ENCODE results near the gene EEF1G.
A peak's percentile ranks its signal among the peaks of the same experiment; 100 is the strongest.
"Not testable (repeated sequence)": the region's sequence is repeated elsewhere in the genome, so short reads cannot be mapped to it uniquely, and the experiment has no call there.

Gene EEF1G

GRCh38 chr11:62588966-62589637 lies 15.4 kb upstream of the EEF1G start:
- H3K36me3 ChIP-seq (ENCODE audit: control insufficient read depth, insufficient read depth, low read length), result peaks cover 3% of the 10 kb centered on the region
- no peaks in the 10 kb centered on the region for H3K27me3 ChIP-seq (ENCODE audit: control insufficient read depth, insufficient read depth, low read length)
- H3K4me3 ChIP-seq (ENCODE audit: low read depth, low read length), result no peak overlapping the region
- H3K9me3 ChIP-seq (ENCODE audit: control insufficient read depth, insufficient read depth, low read length), result no peaks in the 10 kb centered on the region
- H3K4me1 ChIP-seq (ENCODE audit: control insufficient read depth, insufficient read depth, low read length), result peaks cover 4% of the 10 kb centered on the region
- no peak overlapping the region for H3K9ac ChIP-seq (ENCODE audit: low read depth, low read length)

- H3K4me3 ChIP-seq (ENCODE audit: low read depth, low read length); H3K27me3 ChIP-seq (ENCODE audit: control insufficient read depth, insufficient read depth, low read length); H3K9ac ChIP-seq (ENCODE audit: low read depth, low read length); H3K9me3 ChIP-seq (ENCODE audit: control insufficient read depth, insufficient read depth, low read length); H3K4me1 ChIP-seq (ENCODE audit: control insufficient read depth, insufficient read depth, low read length): not testable (repeated sequence)
- peaks cover 11% of the 10 kb centered on the region for H3K36me3 ChIP-seq (ENCODE audit: control insufficient read depth, insufficient read depth, low read length)
Observed at GRCh38 chr11:62585356-62585755, 11.7 kb upstream of the EEF1G start.

- peaks cover 25% of the 10 kb centered on the region for H3K36me3 ChIP-seq (ENCODE audit: control insufficient read depth, insufficient read depth, low read length)
- H3K9ac ChIP-seq (ENCODE audit: low read depth, low read length); H3K4me3 ChIP-seq (ENCODE audit: low read depth, low read length); H3K4me1 ChIP-seq (ENCODE audit: control insufficient read depth, insufficient read depth, low read length); H3K9me3 ChIP-seq (ENCODE audit: control insufficient read depth, insufficient read depth, low read length); H3K27me3 ChIP-seq (ENCODE audit: control insufficient read depth, insufficient read depth, low read length): not testable (repeated sequence)
Observed at GRCh38 chr11:62581735-62582134, 8.0 kb upstream of the EEF1G start.

DNA sequence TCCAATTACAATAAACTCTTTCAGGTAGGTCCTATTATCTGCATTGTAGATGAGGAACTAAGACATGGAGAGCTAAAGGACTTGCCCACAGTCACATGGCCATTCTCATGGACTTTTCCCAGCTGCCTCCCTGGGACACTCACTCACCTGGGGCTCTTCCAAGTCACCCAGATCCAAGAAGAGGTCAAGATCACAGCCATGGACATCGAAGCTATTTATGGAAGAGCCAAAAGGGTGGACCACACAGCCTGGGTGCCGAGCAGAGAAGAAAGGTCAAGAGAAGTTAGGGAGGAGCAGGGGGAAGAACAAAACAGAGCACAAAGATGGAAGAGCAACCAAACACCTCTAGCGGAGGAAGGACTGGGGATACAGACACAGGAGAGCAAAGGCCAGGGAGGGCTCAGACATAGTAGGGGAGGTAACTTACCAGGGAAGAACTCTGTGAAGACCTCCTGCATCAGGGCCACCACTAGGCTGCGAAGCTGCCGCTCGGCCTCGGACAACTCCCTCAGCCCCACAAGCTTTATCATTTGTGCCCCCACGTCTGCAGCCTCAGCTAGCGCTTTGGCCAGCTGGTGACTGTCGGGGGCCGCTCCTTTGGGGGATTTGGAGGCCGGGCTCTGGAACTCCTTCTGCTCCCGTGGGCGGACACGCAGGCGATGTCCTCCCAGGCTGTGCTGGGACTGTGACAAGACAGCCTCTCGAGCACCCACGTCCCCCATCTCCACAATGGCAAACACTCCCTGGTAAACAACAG lies 7.4 kb upstream of the EEF1G start:
- no peak overlapping the region for H3K9ac ChIP-seq (ENCODE audit: low read depth, low read length)
- H3K4me3 ChIP-seq (ENCODE audit: low read depth, low read length), result no peak overlapping the region
- H3K4me1 ChIP-seq (ENCODE audit: control insufficient read depth, insufficient read depth, low read length), result no peaks in the 10 kb centered on the region
- H3K9me3 ChIP-seq (ENCODE audit: control insufficient read depth, insufficient read depth, low read length), result no peaks in the 10 kb centered on the region
- H3K36me3 ChIP-seq (ENCODE audit: control insufficient read depth, insufficient read depth, low read length), result peaks cover 31% of the 10 kb centered on the region
- H3K27me3 ChIP-seq (ENCODE audit: control insufficient read depth, insufficient read depth, low read length), result no peaks in the 10 kb centered on the region

GRCh38 chr11:62579252-62579651 lies 5.6 kb upstream of the EEF1G start:
- peaks cover 41% of the 10 kb centered on the region for H3K36me3 ChIP-seq (ENCODE audit: control insufficient read depth, insufficient read depth, low read length)
- H3K4me1 ChIP-seq (ENCODE audit: control insufficient read depth, insufficient read depth, low read length), result no peaks in the 10 kb centered on the region
- no peak overlapping the region for H3K9ac ChIP-seq (ENCODE audit: low read depth, low read length)
- no peaks in the 10 kb centered on the region for H3K9me3 ChIP-seq (ENCODE audit: control insufficient read depth, insufficient read depth, low read length)
- H3K27me3 ChIP-seq (ENCODE audit: control insufficient read depth, insufficient read depth, low read length), result no peaks in the 10 kb centered on the region
- H3K4me3 ChIP-seq (ENCODE audit: low read depth, low read length), result no peak overlapping the region

DNA sequence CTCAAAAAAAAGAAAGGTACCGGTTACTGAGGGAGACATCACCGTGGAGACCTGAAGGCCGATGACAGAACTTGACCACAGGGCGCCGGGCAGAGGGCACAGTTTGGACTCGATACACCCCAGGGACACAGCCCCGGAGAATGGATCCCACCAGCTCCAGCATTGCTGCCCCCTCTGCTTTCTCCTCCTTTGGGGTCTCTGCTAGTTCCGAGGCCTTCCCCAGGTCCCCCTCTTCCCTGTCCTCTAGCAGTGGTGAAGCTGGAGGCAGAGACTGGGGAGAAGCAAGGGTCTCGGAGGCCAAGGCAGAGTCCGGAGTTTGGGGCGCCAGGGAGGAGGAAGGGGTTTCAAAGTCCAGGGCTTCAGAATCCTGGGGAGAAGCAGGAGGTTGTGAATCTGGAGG lies 4.8 kb upstream of the EEF1G start:
- H3K4me1 ChIP-seq (ENCODE audit: control insufficient read depth, insufficient read depth, low read length), result no peaks in the 10 kb centered on the region
- H3K36me3 ChIP-seq (ENCODE audit: control insufficient read depth, insufficient read depth, low read length), result peaks cover 41% of the 10 kb centered on the region
- no peak overlapping the region for H3K9ac ChIP-seq (ENCODE audit: low read depth, low read length)
- H3K4me3 ChIP-seq (ENCODE audit: low read depth, low read length), result no peak overlapping the region
- H3K27me3 ChIP-seq (ENCODE audit: control insufficient read depth, insufficient read depth, low read length), result no peaks in the 10 kb centered on the region
- no peaks in the 10 kb centered on the region for H3K9me3 ChIP-seq (ENCODE audit: control insufficient read depth, insufficient read depth, low read length)

- H3K4me1 ChIP-seq (ENCODE audit: control insufficient read depth, insufficient read depth, low read length), result peaks cover 2% of the 10 kb centered on the region
- no peaks in the 10 kb centered on the region for H3K9me3 ChIP-seq (ENCODE audit: control insufficient read depth, insufficient read depth, low read length)
- no peak overlapping the region for H3K4me3 ChIP-seq (ENCODE audit: low read depth, low read length)
- no peaks in the 10 kb centered on the region for H3K27me3 ChIP-seq (ENCODE audit: control insufficient read depth, insufficient read depth, low read length)
- H3K9ac ChIP-seq (ENCODE audit: low read depth, low read length), result no peak overlapping the region
- peaks cover 49% of the 10 kb centered on the region for H3K36me3 ChIP-seq (ENCODE audit: control insufficient read depth, insufficient read depth, low read length)
Observed at GRCh38 chr11:62577046-62577714, 3.5 kb upstream of the EEF1G start.

GRCh38 chr11:62575837-62576236 lies 2.1 kb upstream of the EEF1G start:
- H3K4me3 ChIP-seq (ENCODE audit: low read depth, low read length), result no peak overlapping the region
- no peaks in the 10 kb centered on the region for H3K27me3 ChIP-seq (ENCODE audit: control insufficient read depth, insufficient read depth, low read length)
- H3K4me1 ChIP-seq (ENCODE audit: control insufficient read depth, insufficient read depth, low read length), result peaks cover 7% of the 10 kb centered on the region
- no peak overlapping the region for H3K9ac ChIP-seq (ENCODE audit: low read depth, low read length)
- H3K36me3 ChIP-seq (ENCODE audit: control insufficient read depth, insufficient read depth, low read length), result peaks cover 55% of the 10 kb centered on the region
- H3K9me3 ChIP-seq (ENCODE audit: control insufficient read depth, insufficient read depth, low read length), result no peaks in the 10 kb centered on the region

- Histone ChIP-seq H3K4me1 (ENCODE audit: control insufficient read depth, insufficient read depth, low read length) (peaks cover 7% of the 10 kb centered on the region), H3K36me3 (ENCODE audit: control insufficient read depth, insufficient read depth, low read length) (peaks cover 61% of the 10 kb centered on the region), H3K9ac (ENCODE audit: low read depth, low read length) (no peak overlapping the region), H3K4me3 (ENCODE audit: low read depth, low read length) (peak overlapping the region; percentile 100), H3K27me3 (ENCODE audit: control insufficient read depth, insufficient read depth, low read length) (no peaks in the 10 kb centered on the region), H3K9me3 (ENCODE audit: control insufficient read depth, insufficient read depth, low read length) (no peaks in the 10 kb centered on the region)
Observed at GRCh38 chr11:62575156-62575555, 1.5 kb upstream of the EEF1G start.

- H3K4me1 ChIP-seq (ENCODE audit: control insufficient read depth, insufficient read depth, low read length), result peaks cover 7% of the 10 kb centered on the region
- peaks cover 67% of the 10 kb centered on the region for H3K36me3 ChIP-seq (ENCODE audit: control insufficient read depth, insufficient read depth, low read length)
- H3K27me3 ChIP-seq (ENCODE audit: control insufficient read depth, insufficient read depth, low read length), result no peaks in the 10 kb centered on the region
- peak overlapping the region; percentile 100 for H3K4me3 ChIP-seq (ENCODE audit: low read depth, low read length)
- peak overlapping the region; percentile 87 for H3K9ac ChIP-seq (ENCODE audit: low read depth, low read length)
- no peaks in the 10 kb centered on the region for H3K9me3 ChIP-seq (ENCODE audit: control insufficient read depth, insufficient read depth, low read length)
Observed at GRCh38 chr11:62574363-62575071, 826 bp upstream of the EEF1G start.

GRCh38 chr11:62573006-62573591 lies 592 bp downstream of the EEF1G start:
- peaks cover 69% of the 10 kb centered on the region for H3K36me3 ChIP-seq (ENCODE audit: control insufficient read depth, insufficient read depth, low read length)
- H3K27me3 ChIP-seq (ENCODE audit: control insufficient read depth, insufficient read depth, low read length), result no peaks in the 10 kb centered on the region
- H3K4me1 ChIP-seq (ENCODE audit: control insufficient read depth, insufficient read depth, low read length), result peaks cover 7% of the 10 kb centered on the region
- peak overlapping the region; percentile 100 for H3K9ac ChIP-seq (ENCODE audit: low read depth, low read length)
- no peaks in the 10 kb centered on the region for H3K9me3 ChIP-seq (ENCODE audit: control insufficient read depth, insufficient read depth, low read length)
- peak overlapping the region; percentile 100 for H3K4me3 ChIP-seq (ENCODE audit: low read depth, low read length)

Measured in iPS-15b (cell line).